CD4-positive, alpha-beta T cell treated with Interleukin-15 for 4 hours (primary cell): ENCODE data around the gene PTPN9.
"Not testable (repeated sequence)": the region's sequence is repeated elsewhere in the genome, so short reads cannot be mapped to it uniquely, and the experiment has no call there.

ENCODE experiments used
- DNase-seq: peaks from one replicate; pipeline ENCODE4 v3.0.0-alpha.2; 2020; ENCODE audit warnings: low spot score

PTPN9 gene

GRCh38 chr15:75578948-75579920, at the start of gene PTPN9:
Gene PTPN9, minus strand, starts transcription at chr15:75579315. Its CDS starts 539 bp downstream, at chr15:75578776.
- peak; percentile 72 for DNase-seq

DNA sequence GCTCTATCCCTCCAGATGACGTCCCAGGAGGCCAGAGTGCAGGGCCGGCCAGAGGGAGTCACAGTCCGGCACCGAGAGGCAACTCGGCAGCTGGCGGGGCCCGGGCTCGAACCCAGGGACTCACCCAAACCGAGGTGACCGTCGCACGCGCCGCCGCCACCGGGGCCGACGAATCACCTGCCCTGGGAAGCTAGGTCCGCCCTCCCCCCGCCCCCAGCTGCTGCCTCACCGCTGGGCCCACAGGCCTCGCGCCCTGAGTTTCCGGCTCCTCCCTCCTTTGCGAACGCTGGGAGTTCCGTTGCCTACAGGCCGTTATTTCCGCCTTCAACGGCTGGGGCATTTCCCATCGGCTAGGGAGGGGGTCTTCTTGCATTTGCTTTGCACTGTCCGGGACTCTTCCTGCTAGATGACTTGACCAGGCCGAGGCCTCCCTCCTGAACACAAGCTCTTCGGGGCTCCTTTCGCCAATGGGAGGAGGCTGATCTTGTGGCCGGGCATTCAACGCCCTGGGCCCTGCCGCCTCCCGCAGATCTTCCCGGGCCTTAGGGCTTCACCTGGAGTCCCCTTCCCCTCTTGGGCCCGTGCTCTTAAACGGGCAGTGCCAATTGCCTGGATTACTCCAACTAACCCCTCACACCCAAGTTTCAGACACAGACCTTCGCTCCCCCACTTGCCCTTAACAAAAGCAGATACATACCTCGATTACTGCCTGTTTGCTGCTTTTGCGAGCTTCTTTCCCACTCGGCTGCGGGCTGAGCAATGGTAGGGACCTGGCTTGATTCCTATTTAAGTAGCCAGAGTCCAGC, 46.6 kb upstream of the PTPN9 start, which contains the start of gene SNUPN:
Gene SNUPN, minus strand, starts transcription at position 184 of the 806 bp plus-strand sequence. CDS start 4,674 bp downstream, outside the sequence.
- DNase-seq, result peak; percentile 92

DNA sequence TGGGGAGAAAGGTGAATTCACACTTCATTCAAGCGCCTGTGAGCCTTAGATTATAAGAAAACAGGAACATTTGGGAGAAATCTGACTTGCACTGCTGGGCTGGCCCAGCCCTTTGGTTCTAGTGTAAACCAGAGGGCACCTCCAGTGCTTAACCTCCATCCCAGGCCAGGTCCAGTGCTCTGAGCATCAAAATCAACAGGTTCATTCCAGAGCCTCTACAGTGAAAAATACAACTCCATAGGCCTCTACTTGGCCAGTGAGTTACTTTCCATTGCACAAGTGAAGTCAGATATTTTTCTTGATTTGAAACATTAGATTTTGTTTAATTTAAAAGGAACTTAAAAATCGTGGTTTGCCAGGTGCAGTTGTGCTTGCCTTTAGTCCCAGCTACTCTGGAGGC, 43.4 kb upstream of the PTPN9 start:
- DNase-seq, result no peak

- no peak for DNase-seq
These were observed 41.8 kb upstream of the PTPN9 start for GRCh38 chr15:75620841-75621391.

DNA sequence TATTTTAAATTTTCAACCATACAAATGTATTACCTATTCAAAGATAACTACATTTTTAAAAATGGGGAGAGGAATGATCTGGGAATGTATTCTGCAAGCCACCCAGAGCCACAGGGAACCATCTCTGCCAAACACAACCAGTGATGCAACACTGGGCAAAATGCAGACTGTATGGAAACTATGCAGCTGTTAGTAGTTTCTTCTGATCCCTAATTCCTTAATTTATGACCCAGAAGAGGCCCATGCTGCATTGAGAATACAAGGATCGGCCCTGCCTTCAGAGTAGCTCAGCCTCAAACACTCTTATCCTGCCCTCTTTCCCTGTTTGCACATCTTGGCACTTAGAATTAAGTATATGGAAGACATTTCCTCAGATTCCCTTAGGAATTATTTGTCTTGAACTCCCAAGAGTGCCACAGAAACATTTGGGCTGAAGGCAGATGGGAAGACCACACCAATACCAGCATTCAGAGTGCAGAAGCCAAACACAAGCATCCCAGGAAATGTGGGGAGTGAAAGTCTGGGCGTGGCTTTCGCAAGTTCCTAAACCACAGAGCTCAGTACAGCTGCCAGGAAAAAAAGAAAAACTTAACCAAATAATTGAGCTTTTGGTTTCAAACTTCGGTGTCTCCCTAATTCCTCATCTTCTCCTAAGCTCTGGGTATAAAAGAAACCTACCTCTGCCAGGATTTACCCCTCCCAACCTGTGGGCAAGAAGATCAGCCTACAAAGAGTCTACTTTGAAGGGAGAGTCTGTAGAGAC, 41.1 kb upstream of the PTPN9 start:
- no peak for DNase-seq

- DNase-seq, result no peak
These were observed 37.7 kb upstream of the PTPN9 start for GRCh38 chr15:75616766-75617165.

- peak; percentile 30 for DNase-seq
These were observed 27.9 kb upstream of the PTPN9 start for GRCh38 chr15:75606711-75607699.

- no peak for DNase-seq
These were observed 26.9 kb upstream of the PTPN9 start for GRCh38 chr15:75606026-75606425.

- no peak for DNase-seq
These were observed 20.3 kb upstream of the PTPN9 start for GRCh38 chr15:75599401-75599800.

DNA sequence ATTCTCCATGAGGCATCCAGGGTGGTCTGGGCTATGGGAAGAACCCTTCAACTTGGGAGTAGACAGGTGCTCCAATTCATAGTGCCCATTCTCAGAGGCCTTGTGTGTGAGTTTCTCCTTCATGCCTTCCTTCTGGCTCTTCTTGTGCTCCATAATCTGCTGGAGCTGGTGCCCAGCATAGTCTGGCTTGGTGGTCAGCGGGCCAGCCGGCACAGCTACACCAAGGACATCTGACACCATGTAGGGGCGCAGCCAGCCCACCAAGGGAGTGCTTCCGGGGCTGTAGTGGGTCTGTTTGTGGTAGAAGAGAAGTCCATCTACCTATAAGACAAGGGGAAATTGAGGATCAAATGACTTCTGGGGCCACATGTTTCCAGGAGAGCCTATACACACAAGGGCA, 19.2 kb upstream of the PTPN9 start:
- DNase-seq, result no peak

DNA sequence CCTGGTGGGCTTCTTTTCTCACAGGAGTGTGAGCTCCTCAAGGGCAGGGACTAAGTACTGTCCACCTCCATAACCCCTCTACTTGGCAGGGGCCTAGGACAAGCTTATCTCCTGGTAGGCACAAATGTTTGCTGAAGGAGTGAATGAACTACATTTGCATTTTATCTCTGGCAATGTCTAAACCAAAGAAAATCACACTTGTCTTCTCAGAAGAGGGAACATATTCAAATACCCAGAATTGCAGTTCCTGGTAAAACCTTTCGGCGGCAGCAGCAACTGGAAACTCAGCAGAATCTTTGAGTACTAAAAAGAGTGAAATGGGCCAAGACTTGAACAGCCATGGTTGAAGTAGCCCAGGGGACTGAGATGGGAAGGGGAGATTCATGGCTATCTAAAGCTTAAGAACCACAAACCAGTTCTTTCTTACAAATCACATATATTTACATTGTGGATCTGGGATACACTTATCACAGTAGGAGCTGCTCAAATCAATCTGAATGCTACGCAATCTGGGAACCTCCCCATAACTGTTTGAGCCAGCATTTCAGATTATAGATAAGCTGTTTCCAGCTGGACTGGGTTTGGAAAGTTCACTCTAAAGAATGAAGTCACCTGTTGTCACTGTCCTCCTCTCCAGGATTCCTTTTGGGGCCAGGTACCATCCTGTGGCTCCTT, 18.7 kb upstream of the PTPN9 start:
- peak; percentile 81 for DNase-seq

GRCh38 chr15:75596703-75597345, 17.7 kb upstream of the PTPN9 start:
- no peak for DNase-seq

- DNase-seq, result no peak
These were observed 15.2 kb upstream of the PTPN9 start for GRCh38 chr15:75594276-75594675.

DNA sequence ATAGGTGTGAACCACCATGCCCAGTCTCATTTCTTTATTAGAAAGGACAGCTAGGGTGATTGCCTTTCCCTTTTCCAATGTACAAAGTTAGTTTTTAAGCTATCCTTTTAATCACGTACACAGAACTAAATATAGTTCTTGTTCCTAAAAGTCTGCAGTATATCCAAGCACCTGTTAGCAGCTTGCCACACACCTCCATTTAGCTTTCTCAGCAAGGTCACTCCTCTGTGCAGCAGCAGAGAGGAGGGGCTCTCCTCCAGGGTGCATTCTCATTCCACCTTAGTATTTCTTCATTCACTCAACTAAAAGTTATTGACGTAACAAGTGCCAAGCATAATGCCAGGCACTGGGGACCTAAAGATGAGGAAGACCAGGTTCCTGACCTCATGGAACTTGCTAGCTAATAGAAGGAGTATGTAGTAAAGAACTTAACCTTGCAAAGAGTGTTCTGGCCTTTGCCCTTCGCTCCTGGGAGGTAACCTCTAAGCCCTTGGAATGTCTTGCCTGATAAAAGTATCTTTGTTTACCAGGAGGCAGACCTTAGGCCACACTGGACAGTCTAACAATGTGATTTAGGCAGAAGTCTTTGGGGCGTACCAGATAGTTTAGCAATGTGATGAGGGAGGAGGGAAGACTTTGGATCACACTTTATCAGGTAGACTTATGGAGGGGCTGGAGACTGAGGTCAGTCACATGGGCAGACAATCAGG, 12.7 kb upstream of the PTPN9 start:
- no peak for DNase-seq

- DNase-seq, result no peak
These were observed 11.1 kb upstream of the PTPN9 start for GRCh38 chr15:75590239-75590638.

- DNase-seq, result no peak
These were observed 10.0 kb upstream of the PTPN9 start for GRCh38 chr15:75589071-75589470.

DNA sequence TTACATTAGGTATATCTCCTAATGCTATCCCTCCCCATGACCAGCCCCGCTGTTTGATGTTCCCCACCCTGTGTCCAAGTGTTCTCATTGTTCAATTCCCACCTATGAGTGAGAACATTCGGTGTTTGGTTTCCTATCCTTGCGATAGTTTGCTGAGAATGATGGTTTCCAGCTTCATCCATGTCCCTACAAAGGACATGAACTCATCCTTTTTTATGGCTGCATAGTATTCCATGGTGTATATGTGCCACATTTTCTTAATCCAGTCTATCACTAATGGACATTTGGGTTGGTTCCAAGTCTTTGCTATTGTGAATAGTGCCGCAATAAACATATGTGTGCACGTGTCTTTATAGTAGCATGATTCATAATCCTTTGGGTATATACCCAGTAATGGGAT, 7.3 kb upstream of the PTPN9 start:
- not testable (repeated sequence) for DNase-seq

DNA sequence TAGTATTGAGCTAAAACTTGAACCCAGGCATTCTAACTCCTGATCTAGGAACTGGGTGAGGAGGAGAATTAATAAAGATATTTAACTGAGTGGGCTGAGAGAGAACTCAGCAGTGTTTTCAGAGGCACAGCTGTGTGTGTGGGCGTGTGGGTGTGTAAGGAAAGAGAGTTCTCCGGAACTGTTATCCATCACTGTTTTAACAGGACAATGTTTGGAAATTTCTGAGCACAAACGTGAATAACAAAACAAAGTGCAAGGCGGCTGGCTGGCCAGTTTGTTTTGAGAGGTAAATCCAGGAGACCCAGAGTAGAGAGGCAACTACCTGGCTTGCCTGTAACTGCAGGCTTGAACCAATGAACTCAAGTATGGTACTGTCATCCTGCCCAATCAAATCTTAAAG, 5.0 kb upstream of the PTPN9 start:
- no peak for DNase-seq

GRCh38 chr15:75583701-75584100, 4.6 kb upstream of the PTPN9 start:
- no peak for DNase-seq
